Measurements from ENCODE around the gene STUM. TPM values are rescaled to one million over a fixed set of nuclear protein-coding genes. Genes with fewer than 3 reads are reported as not detected.

The STUM gene
- polyA plus RNA-seq, 1 experiment: not detected

DNA sequence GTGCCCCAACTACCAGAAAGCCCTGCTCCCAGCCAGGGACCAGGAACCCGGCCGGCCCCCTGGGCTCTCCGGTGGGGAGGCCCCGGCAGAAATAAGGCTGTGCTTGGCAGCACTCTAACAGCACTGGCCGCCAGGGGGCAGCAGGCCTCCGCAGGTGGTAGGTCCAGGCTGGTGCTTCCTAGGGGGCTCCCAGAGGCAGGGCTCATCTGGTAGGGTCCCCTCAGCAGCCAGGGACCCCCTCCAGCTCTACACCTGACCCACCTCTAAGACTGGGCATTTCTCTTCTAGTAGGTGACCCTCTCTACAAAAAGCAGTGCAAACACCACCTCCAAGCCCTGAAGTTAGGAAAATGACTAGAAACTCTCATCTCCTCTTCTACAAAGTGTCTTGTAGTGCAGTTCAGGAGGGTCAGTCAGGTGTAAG is 85.6 kb downstream of the STUM start:
- no peak overlapping the region for H3K27ac ChIP-seq (ENCODE audit: low read depth, low read length)
- CTCF ChIA-PET: interaction anchor here (0.7 to 9.2 kb wide), 12 partner anchors 9 to 687 kb away, joined by 3 to 138 read pairs (median 4); no protein-coding TSS in a partner anchor
- DNase-seq (ENCODE audit: low read depth, low spot score): no peak

DNA sequence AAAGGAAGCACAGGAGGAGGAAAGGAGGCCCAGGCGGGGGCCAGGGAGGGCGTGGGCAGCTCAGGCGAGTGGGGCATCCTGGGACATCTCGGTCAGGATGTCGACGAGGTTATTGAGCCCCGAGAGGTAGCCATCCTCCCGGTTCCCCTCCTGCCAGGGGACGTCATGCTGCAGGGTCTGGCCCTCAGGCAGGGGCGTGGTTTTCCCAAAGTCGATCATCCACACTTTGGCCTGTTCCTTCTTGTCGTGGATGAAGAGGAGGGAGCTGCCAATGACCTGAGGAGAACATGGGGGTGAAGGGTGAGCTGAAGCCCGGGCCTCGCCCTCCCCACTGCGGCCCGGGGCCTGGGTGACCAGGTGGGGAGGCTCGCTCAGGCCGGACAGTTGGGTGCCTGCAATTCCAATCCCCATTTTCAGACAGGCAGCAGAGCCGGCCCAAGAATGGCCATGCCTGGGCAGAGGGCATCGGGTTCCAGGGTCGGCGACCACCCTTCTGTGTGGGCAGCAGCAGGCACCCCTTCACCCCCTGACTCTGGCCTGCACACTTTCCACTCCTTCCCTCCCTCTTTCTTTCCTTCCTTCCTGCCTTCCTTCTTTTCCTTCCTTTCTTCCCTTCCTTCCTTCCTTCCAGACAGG is 86.2 kb downstream of the STUM start:
- Histone ChIP-seq H3K27ac (ENCODE audit: low read depth, low read length) (no peak overlapping the region), H3K9me3 (ENCODE audit: control insufficient read depth, insufficient read depth, low read length) (no peaks in the 10 kb centered on the region; the same call in 1 of the 2 replicates), H3K27me3 (ENCODE audit: control insufficient read depth, insufficient read depth, low read length) (no peaks in the 10 kb centered on the region), H3K4me3 (ENCODE audit: low read depth, low read length) (no peak overlapping the region)
- ChIA-PET CTCF (interaction anchor here (0.6 to 9.2 kb wide), 12 partner anchors 9 to 518 kb away, joined by 3 to 138 read pairs (median 4); no protein-coding TSS in a partner anchor), POLR2A (interaction anchor here (0.7 kb wide), 1 partner anchor 8 kb away, joined by 3 read pairs; no protein-coding TSS in a partner anchor)
- TF ChIP-seq, protein P1, sequence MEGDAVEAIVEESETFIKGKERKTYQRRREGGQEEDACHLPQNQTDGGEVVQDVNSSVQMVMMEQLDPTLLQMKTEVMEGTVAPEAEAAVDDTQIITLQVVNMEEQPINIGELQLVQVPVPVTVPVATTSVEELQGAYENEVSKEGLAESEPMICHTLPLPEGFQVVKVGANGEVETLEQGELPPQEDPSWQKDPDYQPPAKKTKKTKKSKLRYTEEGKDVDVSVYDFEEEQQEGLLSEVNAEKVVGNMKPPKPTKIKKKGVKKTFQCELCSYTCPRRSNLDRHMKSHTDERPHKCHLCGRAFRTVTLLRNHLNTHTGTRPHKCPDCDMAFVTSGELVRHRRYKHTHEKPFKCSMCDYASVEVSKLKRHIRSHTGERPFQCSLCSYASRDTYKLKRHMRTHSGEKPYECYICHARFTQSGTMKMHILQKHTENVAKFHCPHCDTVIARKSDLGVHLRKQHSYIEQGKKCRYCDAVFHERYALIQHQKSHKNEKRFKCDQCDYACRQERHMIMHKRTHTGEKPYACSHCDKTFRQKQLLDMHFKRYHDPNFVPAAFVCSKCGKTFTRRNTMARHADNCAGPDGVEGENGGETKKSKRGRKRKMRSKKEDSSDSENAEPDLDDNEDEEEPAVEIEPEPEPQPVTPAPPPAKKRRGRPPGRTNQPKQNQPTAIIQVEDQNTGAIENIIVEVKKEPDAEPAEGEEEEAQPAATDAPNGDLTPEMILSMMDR (IDR thresholded peaks at IDR 0.05; ENCODE audit: low read depth, low read length): no peak
- DNase-seq (ENCODE audit: low read depth, low spot score): no peak

More for the DNA sequence above, 85.6 kb downstream of the STUM start:
- H3K4me3 ChIP-seq (ENCODE audit: low read depth, low read length): no peak overlapping the region
- TF ChIP-seq, protein P1 (IDR thresholded peaks at IDR 0.05; ENCODE audit: low read depth, low read length): peak; percentile 96
- H3K27me3 ChIP-seq (ENCODE audit: control insufficient read depth, insufficient read depth, low read length): no peaks in the 10 kb centered on the region
- POLR2A ChIA-PET: no interaction called here
- H3K9me3 ChIP-seq (ENCODE audit: control insufficient read depth, insufficient read depth, low read length): no peaks in the 10 kb centered on the region; the same call in 1 of the 2 replicates

DNA sequence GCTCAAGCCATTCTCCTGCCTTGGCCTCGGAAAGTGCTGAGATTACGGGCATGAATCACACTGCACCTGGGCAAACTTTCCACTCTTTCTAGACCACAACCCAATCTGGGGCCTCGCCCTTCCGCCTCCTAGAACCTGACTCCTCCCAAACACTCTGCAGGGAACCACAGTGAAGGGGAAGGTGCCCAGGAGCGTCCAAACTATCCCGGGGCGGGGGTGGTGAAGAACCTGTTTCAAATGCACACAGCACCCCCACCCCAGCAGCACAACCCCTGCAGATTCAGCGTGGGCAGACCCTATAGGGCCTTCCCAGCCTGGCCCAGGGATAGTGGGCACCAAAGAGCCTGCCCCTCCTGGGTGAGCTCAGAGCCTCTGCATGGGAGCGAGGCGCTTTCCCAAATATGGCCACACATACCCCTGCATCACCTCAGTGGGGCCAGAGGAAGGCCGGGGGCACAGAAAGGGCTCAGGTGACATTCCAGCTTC is 86.9 kb downstream of the STUM start:
- H3K9me3 ChIP-seq (ENCODE audit: control insufficient read depth, insufficient read depth, low read length): no peaks in the 10 kb centered on the region; the same call in 1 of the 2 replicates
- no peaks in the 10 kb centered on the region for H3K27me3 ChIP-seq (ENCODE audit: control insufficient read depth, insufficient read depth, low read length)
- TF ChIP-seq, protein P1 (IDR thresholded peaks at IDR 0.05; ENCODE audit: low read depth, low read length): no peak
- H3K27ac ChIP-seq (ENCODE audit: low read depth, low read length): no peak overlapping the region
- ChIA-PET CTCF (interaction anchor here (0.9 to 9.2 kb wide), 8 partner anchors 10 to 191 kb away, joined by 3 to 138 read pairs (median 5); no protein-coding TSS in a partner anchor), POLR2A (interaction anchor here (0.7 kb wide), 1 partner anchor 9 kb away, joined by 3 read pairs; no protein-coding TSS in a partner anchor)
- no peak for DNase-seq (ENCODE audit: low read depth, low spot score)
- no peak overlapping the region for H3K4me3 ChIP-seq (ENCODE audit: low read depth, low read length)

DNA sequence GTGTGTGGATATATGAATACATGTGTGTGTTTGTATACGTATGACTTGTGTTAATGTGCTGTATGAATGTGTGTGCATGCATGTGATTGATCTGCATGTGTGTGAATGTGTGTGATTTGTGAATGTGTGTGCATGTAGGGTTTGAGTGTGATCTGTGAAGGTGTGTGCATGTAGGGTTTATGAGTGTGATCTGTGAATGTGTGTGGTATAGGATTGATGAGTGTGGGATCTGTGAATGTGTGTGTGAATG is 88.2 kb downstream of the STUM start:
- Histone ChIP-seq H3K9me3 (ENCODE audit: control insufficient read depth, insufficient read depth, low read length) (no peaks in the 10 kb centered on the region; the same call in 1 of the 2 replicates), H3K27ac (ENCODE audit: low read depth, low read length) (no peak overlapping the region), H3K27me3 (ENCODE audit: control insufficient read depth, insufficient read depth, low read length) (no peaks in the 10 kb centered on the region), H3K4me3 (ENCODE audit: low read depth, low read length) (no peak overlapping the region)
- TF ChIP-seq, protein P1 (IDR thresholded peaks at IDR 0.05; ENCODE audit: low read depth, low read length): no peak
- DNase-seq (ENCODE audit: low read depth, low spot score): no peak
- CTCF ChIA-PET: interaction anchor here (1.3 to 9.2 kb wide), 3 partner anchors 11 to 229 kb away, joined by 3 to 138 read pairs (median 24); partner anchors contain the start of gene PARP1
- POLR2A ChIA-PET: interaction anchor here (0.5 kb wide), 1 partner anchor 32 kb away, joined by 3 read pairs; no protein-coding TSS in a partner anchor

Data from AG04450 (cell line).